NCI-H1092 treated with DMSO at 0.1 percent for 48 hours (cell line): ENCODE measurements around the gene RTKN2.

Source experiments
- DNase-seq: peaks from one replicate; lab custom pipeline; 2025; lab: John Stamatoyannopoulos, UW

RTKN2 gene

DNA sequence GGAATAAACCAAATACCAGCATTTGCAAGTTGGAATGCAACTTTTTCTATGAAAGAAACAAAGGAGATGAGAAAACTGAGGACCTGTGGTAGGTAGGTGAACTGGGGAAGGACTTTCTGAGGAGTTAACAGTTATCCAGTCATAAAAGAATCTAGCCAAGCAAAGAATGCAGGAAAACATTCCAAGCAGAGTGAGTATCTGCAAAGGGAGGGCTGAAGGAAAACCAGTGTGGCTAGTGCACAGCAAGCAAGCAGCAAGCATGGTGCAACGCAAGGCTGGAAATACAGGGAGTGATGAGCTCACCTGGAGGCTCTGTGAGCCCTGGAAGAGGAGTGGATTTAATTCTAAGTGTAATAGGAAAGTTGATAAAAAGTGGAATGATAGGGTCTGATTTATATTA, 44.0 kb downstream of the RTKN2 start:
- no peak for DNase-seq

DNA sequence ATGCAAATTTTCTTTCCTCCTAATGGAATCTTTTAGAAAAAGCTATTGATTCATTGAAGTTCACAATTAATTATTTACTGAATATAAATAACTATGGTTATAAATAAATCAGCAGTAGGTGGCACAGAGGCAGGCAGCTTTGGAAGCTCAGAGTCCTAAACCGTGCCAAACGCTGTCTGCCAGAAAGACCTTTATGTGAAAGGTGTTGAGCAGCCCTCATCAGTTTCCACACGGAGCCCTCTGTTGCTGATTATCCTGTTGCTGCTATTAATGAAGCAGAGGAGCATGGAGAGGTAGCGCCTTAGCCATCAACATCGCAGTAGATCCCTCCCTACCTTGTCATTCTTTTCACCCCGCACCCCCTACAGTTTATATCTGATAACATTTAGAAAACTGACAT, 51.0 kb downstream of the RTKN2 start:
- DNase-seq, result no peak

DNA sequence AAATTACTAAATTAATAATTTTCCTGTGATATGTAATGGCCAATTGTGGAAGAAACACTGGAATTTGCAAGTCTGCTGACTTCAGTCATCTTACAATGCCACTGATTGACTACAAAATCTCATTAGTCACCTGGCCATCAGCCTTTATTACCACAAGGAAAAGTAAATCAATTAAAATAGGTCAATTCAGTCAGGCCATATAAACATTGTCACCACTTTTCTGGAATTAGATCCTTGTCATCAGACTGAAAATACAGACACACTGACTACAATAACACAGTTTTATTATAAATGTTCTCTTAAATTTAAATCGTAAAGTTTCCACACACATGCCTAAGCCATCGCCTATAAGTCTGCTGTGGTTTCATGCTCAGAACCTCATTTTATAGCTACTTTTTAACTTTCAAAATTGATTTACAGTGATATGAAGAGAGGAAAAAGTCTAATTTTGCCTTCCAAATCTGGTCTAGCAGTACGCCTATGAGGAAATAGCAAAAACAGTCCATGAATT, 54.2 kb downstream of the RTKN2 start:
- DNase-seq, result no peak

DNA sequence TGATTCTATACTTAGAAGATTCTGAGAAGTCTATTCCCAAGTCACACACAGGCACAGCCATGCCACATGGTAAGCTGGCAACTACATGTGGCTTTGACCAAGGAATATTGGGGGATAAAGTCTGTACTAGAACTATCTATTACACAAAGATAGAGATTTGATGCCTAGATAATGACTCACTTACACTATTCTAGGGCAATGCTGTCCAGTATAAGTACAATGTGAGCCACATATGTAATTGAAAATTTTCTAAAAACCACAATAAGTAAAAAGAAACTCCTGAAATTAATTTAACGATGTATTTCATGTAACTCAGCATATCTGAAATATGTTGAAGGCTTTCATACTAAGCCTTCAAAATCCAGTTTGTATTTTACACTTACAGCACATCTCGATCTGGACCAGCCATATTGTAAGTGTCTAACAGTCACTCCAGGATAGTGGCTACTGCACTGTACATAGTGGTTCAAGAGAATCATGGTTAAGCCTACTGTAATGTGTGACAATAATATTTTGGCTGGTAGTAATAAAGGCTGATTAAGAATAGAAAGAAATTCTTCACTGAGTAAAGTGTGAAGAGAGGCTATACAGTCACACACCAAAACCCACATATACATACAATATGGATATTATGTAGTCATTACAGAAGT, 62.8 kb downstream of the RTKN2 start:
- no peak for DNase-seq

DNA sequence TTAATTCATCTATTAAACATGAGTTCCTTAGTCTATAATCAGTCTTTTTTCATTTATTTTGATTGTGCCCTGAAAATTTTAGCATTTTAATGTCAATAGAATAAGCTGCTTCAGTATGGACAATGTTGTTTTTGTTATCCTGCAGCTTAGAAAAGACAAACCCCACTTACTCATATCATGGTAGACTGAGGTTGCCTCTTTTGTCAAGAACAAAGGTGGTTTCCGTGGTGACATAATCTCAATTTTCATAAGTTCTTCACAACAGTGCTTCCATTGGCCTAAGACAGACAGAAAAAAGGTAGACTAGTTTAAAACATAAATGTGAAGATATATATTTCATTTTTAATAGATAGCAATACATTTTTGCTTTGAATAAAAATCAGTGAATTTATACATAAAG, 69.1 kb downstream of the RTKN2 start:
- no peak for DNase-seq

DNA sequence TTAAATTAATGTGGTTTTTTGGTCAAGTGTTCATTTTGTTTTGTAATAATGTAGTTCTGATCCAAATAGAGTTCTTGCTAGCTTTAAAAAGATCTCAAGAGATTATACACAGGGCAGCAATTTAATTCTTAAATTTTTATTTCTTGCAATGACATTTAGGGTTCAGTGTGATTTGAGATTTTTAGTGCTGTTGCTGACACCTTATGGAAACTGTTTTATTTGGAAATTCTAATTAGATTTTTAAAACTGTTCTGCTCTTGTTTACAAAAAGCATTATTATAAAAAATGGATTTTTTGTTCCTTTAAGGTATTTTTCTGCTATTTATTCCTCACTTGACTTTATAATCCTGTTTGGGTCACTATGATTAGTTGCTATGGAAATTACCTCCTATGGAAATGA, 72.1 kb downstream of the RTKN2 start:
- DNase-seq, result no peak

DNA sequence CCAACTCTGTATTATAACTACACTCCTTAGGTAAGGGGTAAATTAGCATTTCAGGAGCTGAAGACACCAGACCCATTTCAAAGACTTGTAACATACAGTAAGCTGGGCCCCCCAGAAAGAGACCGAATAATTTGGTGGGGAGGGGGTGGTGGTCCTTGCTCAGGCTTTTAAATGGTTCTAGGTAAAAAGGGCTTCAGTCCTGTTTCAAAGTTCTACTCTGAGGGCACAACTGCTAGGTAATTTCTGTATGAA, 73.0 kb downstream of the RTKN2 start:
- DNase-seq, result no peak

DNA sequence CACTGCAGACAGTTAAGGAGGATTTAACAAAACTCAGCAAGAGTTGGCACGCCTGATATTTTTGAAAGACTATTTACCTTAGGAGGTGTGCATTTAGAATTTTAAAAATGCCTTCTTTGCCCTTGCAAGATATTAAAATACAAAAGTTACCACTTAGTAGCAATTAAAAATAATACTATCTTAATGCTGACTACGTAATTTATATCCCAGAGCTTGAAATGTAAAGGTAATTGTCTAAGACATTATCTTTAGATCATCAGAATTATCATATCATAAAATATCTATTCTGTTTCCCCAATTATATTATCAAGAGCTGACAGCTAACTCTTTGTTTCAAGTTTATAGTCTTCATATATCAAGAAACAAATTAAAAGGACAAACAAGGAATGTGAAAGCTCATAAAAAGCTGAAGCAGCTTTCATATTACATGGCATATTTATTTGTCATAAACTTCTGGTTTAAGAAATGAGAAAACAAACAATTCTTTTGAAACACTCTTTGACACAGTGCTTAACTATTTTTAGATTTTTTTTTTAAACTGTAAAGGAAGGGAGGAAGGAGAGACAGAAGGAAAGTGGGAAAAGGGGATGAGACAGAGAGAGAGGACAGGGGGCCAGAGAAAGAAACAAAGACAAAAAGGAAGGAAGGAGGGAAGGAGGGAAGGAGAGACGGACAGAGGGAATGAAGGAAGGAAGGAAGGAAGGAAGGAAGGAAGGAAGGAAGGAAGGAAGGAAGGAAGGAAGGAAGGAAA, 73.5 kb downstream of the RTKN2 start:
- DNase-seq, result no peak

DNA sequence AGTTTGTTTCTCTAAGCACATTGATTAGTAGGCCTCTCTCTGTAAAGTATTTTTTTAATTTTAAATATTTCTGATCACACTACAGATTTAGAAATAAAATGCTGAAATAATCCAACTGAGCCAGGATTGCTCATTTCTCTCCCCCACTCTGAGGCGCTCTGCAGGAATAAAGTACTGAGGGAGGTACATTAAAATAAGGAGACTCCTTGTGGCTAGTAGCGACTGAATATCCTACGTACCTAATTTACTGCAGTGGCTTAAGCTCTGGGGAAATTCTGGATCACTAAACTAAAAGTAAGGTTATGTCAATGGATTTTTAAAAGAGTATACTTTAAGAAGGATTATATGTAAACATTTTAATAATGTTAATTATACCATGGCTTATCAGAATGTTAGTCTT, 75.2 kb downstream of the RTKN2 start:
- no peak for DNase-seq

DNA sequence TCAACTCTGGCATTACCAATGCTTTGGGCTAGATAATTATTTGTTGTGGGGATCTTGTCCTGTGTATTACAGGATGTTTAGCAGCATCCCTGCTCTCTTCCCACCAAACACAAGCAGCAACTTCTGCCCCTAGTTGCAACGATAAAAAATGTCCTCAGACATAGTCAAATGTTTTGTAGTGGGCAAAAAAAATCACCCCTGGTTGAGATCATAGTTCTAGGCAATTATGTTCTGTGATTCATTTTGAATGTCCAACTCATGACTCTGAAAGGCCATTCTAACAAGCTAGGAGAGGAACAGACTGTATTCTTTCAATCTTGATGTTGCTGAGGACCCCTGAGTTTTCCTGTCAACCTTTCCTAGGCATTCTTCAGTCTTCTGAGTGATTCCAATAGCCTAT, 79.5 kb downstream of the RTKN2 start:
- DNase-seq, result no peak

DNA sequence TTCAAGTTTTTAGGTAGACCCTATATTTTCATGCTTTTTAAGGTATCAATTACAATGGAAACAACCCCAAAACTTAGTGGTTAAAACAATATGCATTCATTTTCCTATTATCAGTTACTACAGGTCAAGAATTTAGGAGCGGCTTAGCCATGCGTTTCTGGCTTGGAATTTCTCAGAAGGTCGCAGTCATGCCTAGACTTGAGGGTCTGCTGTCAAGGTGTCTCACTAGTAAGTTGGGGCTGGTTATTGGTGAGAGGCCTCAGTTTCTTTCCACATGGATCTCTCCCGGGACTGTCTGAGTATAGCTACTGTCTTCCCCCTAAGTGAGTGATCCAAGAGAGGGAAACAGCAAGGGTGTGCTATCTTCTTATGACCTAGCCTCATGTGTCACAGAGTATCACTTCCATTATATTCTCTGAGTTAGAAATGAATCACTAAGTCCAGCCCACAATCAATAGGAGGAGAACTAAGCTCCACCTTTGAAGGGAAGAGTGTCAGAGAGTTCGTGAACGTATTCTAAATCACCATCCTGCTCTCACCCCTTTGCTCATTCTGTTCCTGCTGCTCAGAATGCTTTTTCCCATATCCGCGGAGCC, 80.5 kb downstream of the RTKN2 start:
- DNase-seq, result no peak

DNA sequence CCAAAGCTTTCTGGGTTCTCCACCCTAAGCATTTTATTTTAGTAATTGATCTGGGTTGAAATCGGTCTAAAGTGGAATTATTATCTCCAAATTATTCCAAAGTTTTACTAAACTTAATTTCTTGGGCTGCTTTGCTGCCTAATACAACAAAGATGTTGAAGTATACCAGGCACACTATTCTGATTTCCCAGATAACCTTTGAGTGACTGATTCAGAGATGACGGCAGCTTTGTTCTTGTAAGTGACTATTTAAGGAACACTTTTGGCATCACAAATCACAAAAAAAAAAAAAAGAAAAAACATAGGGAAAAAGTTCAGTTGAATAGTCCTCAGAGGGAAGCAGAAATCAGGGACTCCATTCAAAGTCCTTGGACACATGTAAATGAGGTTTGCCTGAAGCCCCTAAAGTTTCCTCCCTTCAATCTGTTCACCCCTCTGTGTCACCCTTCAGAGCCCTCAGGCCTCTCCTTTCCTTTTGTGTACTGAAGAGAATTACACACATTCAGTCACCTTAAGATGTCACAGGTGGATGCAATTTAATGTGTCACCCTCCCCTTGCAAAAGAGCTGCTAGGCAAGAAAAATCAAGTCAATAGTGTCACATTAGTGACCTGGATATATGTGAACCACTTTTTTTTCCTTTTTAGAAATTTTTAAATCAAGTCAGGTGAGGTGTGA, 81.5 kb downstream of the RTKN2 start:
- DNase-seq, result no peak

DNA sequence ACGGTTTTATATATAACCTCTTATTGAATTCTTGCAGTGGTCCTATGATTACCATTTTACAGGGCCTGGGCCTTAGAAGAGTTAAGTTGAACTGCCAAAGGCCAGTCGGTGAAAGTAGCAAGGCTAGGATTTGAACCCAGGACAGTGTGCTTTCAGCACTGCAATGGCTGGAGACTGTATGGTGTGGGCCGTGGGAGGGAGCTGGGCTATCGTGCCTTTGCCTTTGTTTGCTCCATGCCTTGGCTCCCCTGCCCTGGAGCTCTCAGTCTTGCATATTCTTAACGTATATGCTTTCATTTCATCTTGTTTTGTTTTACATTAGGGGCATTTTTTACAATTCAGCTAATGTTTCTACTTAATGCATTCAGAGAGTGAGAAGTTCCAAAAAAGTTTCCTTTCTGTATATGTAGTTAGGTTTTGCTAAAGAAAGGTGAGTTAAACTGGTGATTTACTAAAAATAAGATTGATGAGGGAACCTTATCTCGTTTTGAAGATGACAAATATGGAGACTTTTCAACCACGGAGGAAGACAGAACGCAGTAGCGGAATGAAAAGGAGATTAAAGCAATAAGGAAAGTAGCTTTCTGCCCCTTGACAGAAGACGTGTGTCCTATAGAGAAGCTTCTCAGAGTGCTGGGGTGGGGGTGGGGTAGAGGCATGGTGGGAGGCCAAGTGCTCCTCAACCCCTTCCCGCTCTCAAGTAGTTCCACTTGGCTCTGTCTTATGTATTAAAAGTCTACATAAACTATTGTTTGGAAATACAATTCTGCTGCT, 82.5 kb downstream of the RTKN2 start:
- DNase-seq, result no peak

DNA sequence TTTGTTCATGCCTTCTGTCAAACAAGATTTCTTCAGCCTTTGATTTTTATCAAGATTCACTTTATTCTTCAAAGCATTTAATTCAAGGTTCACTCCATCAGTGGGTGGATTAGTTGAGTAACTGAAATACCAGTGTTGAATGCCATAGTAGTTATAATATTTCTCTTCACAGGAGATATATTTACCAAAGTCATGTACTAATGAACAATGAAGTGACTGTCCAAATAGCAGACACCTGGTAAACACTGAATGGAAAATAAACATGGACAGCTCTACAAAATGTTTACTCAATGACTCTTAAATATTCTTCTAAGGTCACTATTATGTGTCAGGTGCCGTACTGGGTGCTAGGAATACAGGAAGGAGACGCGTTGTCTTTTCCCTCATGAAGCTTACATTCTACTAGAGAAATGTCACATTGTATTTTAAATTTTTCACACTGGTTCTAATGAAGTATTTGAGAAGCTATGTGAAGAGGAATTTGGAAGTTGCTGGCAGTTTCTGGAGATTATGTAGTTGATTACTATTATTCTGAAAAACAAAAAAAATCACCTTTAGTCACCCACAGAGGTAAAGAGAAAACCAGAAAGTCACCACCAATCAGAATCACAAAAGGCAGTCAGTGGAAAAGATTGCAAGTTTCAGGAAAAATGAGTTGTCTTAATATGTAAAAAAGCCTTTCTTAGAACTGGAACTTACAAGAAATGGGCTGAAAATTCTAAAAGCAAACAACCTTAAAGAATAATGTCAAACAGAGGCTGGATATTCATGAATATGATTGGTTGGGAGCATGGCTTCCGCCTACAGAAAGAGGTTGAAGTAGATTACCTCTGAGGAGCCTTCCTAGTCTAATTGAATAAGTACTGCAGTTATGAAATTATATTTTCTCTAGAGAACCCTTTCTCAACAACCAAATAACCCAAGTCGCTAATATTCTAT, 84.5 kb downstream of the RTKN2 start:
- DNase-seq, result no peak

DNA sequence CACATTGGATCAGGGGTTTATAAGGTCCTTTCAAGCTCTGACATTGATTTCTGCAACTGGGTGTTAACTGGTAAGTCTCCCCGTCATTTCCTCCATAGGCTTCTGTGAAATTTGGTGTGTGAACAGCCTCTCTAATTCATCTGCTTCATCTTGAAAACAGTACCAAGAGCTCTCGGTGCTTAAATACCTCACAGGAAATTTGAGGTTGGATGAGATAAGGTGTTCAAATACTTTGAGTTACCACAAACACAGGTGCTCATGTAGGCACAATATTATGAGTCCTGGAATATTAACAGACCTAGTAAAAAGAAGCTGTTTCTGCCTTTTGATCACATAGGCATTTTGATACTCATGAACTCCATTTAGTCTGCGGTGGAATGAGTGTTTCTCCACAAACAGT, 85.2 kb downstream of the RTKN2 start:
- no peak for DNase-seq

DNA sequence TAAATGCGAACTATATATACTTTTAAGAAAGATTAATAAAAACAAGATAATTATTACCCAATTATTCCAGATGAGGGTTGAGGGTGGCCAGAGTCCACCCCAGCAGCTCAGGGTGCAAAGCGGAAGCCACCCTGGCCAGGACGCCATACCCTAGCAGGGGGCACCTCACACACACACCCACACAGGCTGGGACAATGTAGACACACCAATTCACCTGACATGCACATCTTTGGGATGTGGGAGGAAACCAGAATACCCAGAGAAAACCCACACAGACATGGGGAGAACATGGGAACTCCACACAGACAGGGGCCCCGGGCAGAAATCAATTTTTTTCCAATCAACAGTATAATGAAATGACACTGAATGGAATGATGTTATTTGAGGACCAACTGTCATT, 86.0 kb downstream of the RTKN2 start:
- DNase-seq, result no peak

DNA sequence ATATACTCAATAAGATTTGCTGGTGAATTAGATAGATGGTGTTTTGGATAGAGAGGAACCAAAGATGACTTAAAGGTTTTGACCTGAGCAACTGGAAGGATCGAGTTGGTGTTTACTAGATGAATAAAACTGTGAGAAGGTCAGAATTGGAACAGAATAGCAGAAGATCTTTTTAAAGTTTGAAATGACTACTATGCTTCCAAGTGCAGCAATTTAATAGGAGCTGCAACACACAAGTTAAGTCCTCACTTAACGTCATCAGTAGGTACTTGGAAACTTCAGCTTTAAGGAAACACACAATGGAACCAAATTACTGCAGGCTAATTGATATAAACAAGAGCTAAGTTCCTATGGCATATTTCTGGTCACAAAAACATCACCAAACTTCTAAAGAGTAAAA, 86.5 kb downstream of the RTKN2 start:
- DNase-seq, result no peak

DNA sequence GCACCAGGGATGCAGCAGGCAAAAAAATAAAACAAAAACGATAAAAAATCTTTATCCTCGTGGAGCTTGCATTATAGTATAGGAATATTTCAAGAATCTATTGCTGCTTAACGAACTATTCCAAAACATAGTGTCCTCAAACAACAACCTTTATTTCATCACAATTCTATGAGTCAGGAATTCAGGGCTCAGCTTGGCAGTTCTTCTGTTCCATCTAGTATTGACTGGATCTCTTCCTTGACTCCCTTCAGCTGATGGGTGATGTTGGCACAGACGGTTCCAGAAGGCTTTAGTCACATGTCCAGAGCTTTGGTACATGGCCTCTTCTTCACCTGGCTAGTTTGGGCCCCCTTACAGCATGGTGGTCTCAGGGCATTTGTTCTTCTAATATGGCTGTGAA, 88.0 kb downstream of the RTKN2 start:
- no peak for DNase-seq

DNA sequence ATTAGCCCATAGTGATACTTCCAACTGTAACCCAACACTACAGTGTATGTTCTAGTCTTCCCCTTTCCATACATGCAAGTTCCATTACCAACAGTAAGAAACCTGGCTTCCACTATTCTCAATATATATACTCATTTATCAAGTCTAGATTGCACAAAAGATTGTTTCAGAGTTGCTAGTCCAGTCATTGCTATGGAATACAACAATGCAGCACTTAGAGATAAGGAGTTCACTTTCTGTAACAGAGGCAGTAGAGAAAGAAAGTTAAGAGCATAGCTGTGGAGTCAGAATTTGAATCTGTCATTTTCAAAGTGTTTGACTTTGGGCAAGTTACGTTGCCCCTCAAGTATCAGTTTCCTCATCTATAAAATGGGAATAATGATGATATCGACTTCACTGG, 90.1 kb downstream of the RTKN2 start:
- DNase-seq, result no peak

DNA sequence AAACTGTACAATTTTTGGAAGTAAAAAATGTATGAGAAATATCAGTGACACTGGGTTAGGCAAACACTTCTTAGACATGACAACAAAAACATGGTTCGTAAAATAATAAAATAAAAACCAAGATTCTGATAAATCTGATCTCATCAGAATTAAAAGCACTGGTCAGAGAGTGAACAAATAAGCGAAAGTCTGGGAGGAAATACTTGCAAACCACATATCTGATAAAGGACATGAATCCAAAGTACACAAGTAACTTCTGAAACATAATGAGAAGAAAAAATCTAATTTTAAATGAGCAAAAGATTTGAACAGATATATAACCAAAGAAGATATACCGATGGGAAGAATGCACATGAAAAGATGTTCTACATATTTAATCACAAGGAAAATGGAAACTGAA, 91.5 kb downstream of the RTKN2 start:
- DNase-seq, result no peak

DNA sequence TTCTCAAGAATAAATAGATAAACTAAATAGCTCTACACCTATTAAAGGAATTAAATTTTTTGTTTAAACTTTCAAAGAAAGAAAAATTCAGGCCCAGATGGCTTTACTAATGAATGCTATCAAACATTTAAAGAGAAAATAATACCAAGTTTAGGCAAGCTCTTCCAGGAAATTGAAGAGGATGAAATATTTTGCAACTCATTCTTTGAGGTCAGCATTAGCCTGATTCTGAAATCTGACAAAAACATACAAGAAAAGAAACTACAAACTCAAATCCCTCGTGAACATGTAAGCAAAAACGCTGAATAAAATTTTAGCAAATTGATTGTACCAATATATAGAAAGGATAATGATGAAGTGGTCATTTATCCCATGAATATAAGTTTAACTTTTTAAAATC, 93.4 kb downstream of the RTKN2 start:
- no peak for DNase-seq
